Fibroblast of lung (primary cell): ENCODE results near the gene ST3GAL6. TPM values are rescaled to one million over a fixed set of nuclear protein-coding genes. Genes with fewer than 3 reads are reported as not detected.
A peak's percentile ranks its signal among the peaks of the same experiment; 100 is the strongest.

ENCODE experiments used
- DNase-seq, 2 donors: peaks; one replicate each; pipeline versions ENCODE4 v3.0.0 to v3.0.0-alpha.2; 2010; ENCODE audit warnings: low read depth in 2 of 2
- H2AFZ ChIP-seq: 2 replicates; pipeline ENCODE4 v1.5.1; 2012; ENCODE audit warnings: low read length, control low read depth, inconsistent platforms
- H3K27ac ChIP-seq: 2 replicates; pipeline ENCODE4 v1.5.1; 2011; ENCODE audit warnings: low read length, control low read depth; ENCODE audit not compliant: insufficient read depth
- H3K27me3 ChIP-seq: 2 replicates; pipeline ENCODE4 v1.5.1; 2011; ENCODE audit warnings: mild to moderate bottlenecking, low read length; ENCODE audit not compliant: control insufficient read depth, insufficient read depth
- H3K36me3 ChIP-seq: 2 replicates; pipeline ENCODE4 v1.5.1; 2011; ENCODE audit warnings: low read length; ENCODE audit not compliant: control insufficient read depth, insufficient read depth
- H3K4me1 ChIP-seq: 2 replicates; pipeline ENCODE4 v1.5.1; 2011; ENCODE audit warnings: low read length; ENCODE audit not compliant: control insufficient read depth, insufficient read depth; ENCODE audit errors: extremely low read depth
- H3K4me2 ChIP-seq: 2 replicates; pipeline ENCODE4 v1.5.1; 2011; ENCODE audit warnings: low read length, control low read depth; ENCODE audit not compliant: insufficient read depth; ENCODE audit errors: extremely low read depth
- H3K4me3 ChIP-seq, 4 experiments: fragments of 200-600 bp in 1 of 4; sonication (generic) in 1 of 4; replicated peaks in 1 of 4; 2 replicates each; pipeline ENCODE4 v1.5.1; 2011 to 2016; ENCODE audit warnings: low read length in 4 of 4, low read depth in 3 of 4, mild to moderate bottlenecking in 3 of 4, control low read depth in 2 of 4, inconsistent platforms in 1 of 4, mixed read lengths in 1 of 4; ENCODE audit not compliant: insufficient read depth in 1 of 4; ENCODE audit errors: control extremely low read depth in 1 of 4
- H3K79me2 ChIP-seq: 2 replicates; pipeline ENCODE4 v1.5.1; 2012; ENCODE audit warnings: mild to moderate bottlenecking, low read length, inconsistent platforms; ENCODE audit not compliant: control insufficient read depth, insufficient read depth
- H3K9ac ChIP-seq: 2 replicates; pipeline ENCODE4 v1.5.1; 2011; ENCODE audit warnings: mild to moderate bottlenecking, low read length, control low read depth; ENCODE audit not compliant: insufficient read depth
- H3K9me3 ChIP-seq: 2 replicates; pipeline ENCODE4 v1.5.1; 2012; ENCODE audit warnings: low read depth, low read length; ENCODE audit not compliant: control insufficient read depth, insufficient read depth
- H4K20me1 ChIP-seq: 2 replicates; pipeline ENCODE4 v1.5.1; 2011; ENCODE audit warnings: low read length; ENCODE audit not compliant: control insufficient read depth, insufficient read depth; ENCODE audit errors: extremely low read depth
- CTCF ChIP-seq, 2 donors: IDR thresholded peaks in 1 of 2; conservative IDR thresholded peaks in 1 of 2; 1 replicate in 1 of 2; 2 replicates in 1 of 2; pipeline ENCODE4 v1.5.1; 2011 to 2012; ENCODE audit warnings: low read length in 2 of 2, control low read depth in 1 of 2, inconsistent platforms in 1 of 2, low read depth in 1 of 2, mild to moderate bottlenecking in 1 of 2
- EZH2 ChIP-seq: IDR thresholded peaks from 2 replicates; pipeline ENCODE4 v1.5.1; 2012; ENCODE audit warnings: low read length, control low read depth, mild to moderate bottlenecking; ENCODE audit errors: missing control alignments
- polyA plus RNA-seq, 2 donors: library from polyadenylated mRNA; depleted of rRNA in 1 of 2; stranded (reverse) in 1 of 2; unstranded in 1 of 2; fragments of >200 nt; gene quantifications; 2 replicates each; pipeline ENCODE4 v1.2.1, GENCODE V29; 2011 to 2012; ENCODE audit warnings: missing spikeins in 1 of 2
- total RNA-seq: library from RNA; depleted of rRNA; stranded (reverse); fragments of >200 nt; gene quantifications from 2 replicates; pipeline ENCODE4 v1.2.1, GENCODE V29; 2014

Gene ST3GAL6
- total and polyA plus RNA-seq, 2 donors (not counting 1 experiment from before 2014, with no cell fraction given): 1.7 to 4.1 TPM

GRCh38 chr3:98809557-98809956 is 46.4 kb downstream of the ST3GAL6 start:
- Histone ChIP-seq H3K27ac (no peak overlapping the region), H3K79me2 (no peaks in the 10 kb centered on the region), H2AFZ (no peak overlapping the region), H4K20me1 (no peaks in the 10 kb centered on the region), H3K4me1 (no peaks in the 10 kb centered on the region), H3K4me3 (no peak overlapping the region), H3K27me3 (no peaks in the 10 kb centered on the region), H3K4me2 (no peak overlapping the region), H3K9me3 (no peaks in the 10 kb centered on the region), H3K9ac (no peak overlapping the region), H3K36me3 (peaks cover 12% of the 10 kb centered on the region)
- DNase-seq: no peak
- no peak for TF ChIP-seq CTCF (conservative IDR thresholded peaks at IDR 0.05 in 1 of 2, IDR thresholded peaks at IDR 0.05 in 1 of 2; ENCODE audit: low read depth in 1 of 2, low read length in 2 of 2)
- TF ChIP-seq EZH2: no peak

- H2AFZ ChIP-seq: no peak overlapping the region
- no peaks in the 10 kb centered on the region for H3K9me3 ChIP-seq
- no peaks in the 10 kb centered on the region for H3K27me3 ChIP-seq
- no peak overlapping the region for H3K9ac ChIP-seq
- no peak overlapping the region for H3K27ac ChIP-seq
- no peak for DNase-seq
- peaks cover 5% of the 10 kb centered on the region for H3K4me1 ChIP-seq
- no peaks in the 10 kb centered on the region for H4K20me1 ChIP-seq
- TF ChIP-seq CTCF (conservative IDR thresholded peaks at IDR 0.05 in 1 of 2, IDR thresholded peaks at IDR 0.05 in 1 of 2; ENCODE audit: low read depth in 1 of 2, low read length in 2 of 2) (no peak), EZH2 (no peak)
- H3K79me2 ChIP-seq: no peaks in the 10 kb centered on the region
- peaks cover 9% of the 10 kb centered on the region for H3K36me3 ChIP-seq
- H3K4me3 ChIP-seq: no peak overlapping the region
- H3K4me2 ChIP-seq: no peak overlapping the region
Observed at GRCh38 chr3:98811048-98811447, 47.9 kb downstream of the ST3GAL6 start.

- Histone ChIP-seq H3K27me3 (no peaks in the 10 kb centered on the region), H3K27ac (no peak overlapping the region), H3K9me3 (no peaks in the 10 kb centered on the region), H3K4me1 (peaks cover 5% of the 10 kb centered on the region), H2AFZ (no peak overlapping the region), H3K4me3 (no peak overlapping the region), H3K36me3 (peaks cover 3% of the 10 kb centered on the region), H4K20me1 (no peaks in the 10 kb centered on the region), H3K79me2 (peaks cover 2% of the 10 kb centered on the region), H3K9ac (no peak overlapping the region), H3K4me2 (no peak overlapping the region)
- peak; percentile 23 to 66 for DNase-seq
- TF ChIP-seq CTCF (conservative IDR thresholded peaks at IDR 0.05 in 1 of 2, IDR thresholded peaks at IDR 0.05 in 1 of 2; ENCODE audit: low read depth in 1 of 2, low read length in 2 of 2) (peak; percentile 4 to 51), EZH2 (no peak)
Observed at GRCh38 chr3:98812851-98813374, 49.8 kb downstream of the ST3GAL6 start.
